Measurements from ENCODE around the gene KLHDC8B.

Gene KLHDC8B

GRCh38 chr3:49164983-49165720 is 6.2 kb upstream of the KLHDC8B start:
- Mint-ChIP-seq H3K9me3 (no peaks in the 10 kb centered on the region), H3K36me3 (ENCODE audit: insufficient read depth) (peaks cover 27% of the 10 kb centered on the region), H3K4me3 (peak overlapping the region; percentile 97 to 99), H3K27ac (peak overlapping the region; percentile 96 to 97), H3K4me1 (ENCODE audit: low read depth in 2 of 2) (peaks cover 15 to 28% of the 10 kb centered on the region in 2 donors), H3K27me3 (no peaks in the 10 kb centered on the region)
- DNase-seq: no peak
- no peak for ATAC-seq (replicated peaks)

GRCh38 chr3:49165771-49166751 is 5.3 kb upstream of the KLHDC8B start, which contains the start of gene CCDC71:
TSS of gene CCDC71 (minus strand) at chr3:49166331. CDS start at chr3:49164208, 2,123 bp downstream.
- Mint-ChIP-seq H3K36me3 (ENCODE audit: insufficient read depth) (peaks cover 26% of the 10 kb centered on the region), H3K9me3 (no peaks in the 10 kb centered on the region), H3K27ac (peak within 1 kb of the TSS; percentile 96 to 97), H3K4me1 (ENCODE audit: low read depth in 2 of 2) (peaks cover 18 to 30% of the 10 kb centered on the region in 2 donors), H3K4me3 (peak within 1 kb of the TSS; percentile 97 to 99), H3K27me3 (no peaks in the 10 kb centered on the region)
- peak; percentile 62 to 70 (median 64) for DNase-seq
- peak; percentile 83 for ATAC-seq (replicated peaks)

GRCh38 chr3:49166752-49167556 is 4.4 kb upstream of the KLHDC8B start:
- Mint-ChIP-seq H3K4me3 (peak overlapping the region; percentile 97 to 99), H3K27ac (peak overlapping the region; percentile 96 to 97), H3K36me3 (ENCODE audit: insufficient read depth) (peaks cover 21% of the 10 kb centered on the region), H3K27me3 (no peaks in the 10 kb centered on the region), H3K4me1 (ENCODE audit: low read depth in 2 of 2) (peaks cover 21 to 31% of the 10 kb centered on the region in 2 donors), H3K9me3 (no peaks in the 10 kb centered on the region)
- ATAC-seq (replicated peaks) (no peak), DNase-seq (no peak)

- ATAC-seq (replicated peaks) (no peak), DNase-seq (no peak)
- H3K27me3 Mint-ChIP-seq: no peaks in the 10 kb centered on the region
- H3K9me3 Mint-ChIP-seq: no peaks in the 10 kb centered on the region
- peaks cover 5% of the 10 kb centered on the region for H3K36me3 Mint-ChIP-seq (ENCODE audit: insufficient read depth)
- H3K4me1 Mint-ChIP-seq (ENCODE audit: low read depth in 2 of 2): peaks cover 9 to 13% of the 10 kb centered on the region in 2 donors
- peak overlapping the region; percentile 10 to 58 for H3K27ac Mint-ChIP-seq
- peak overlapping the region; percentile 81 to 83 for H3K4me3 Mint-ChIP-seq
Measured at GRCh38 chr3:49170744-49171118, 667 bp upstream of the KLHDC8B start.

GRCh38 chr3:49171775-49172500 is 540 bp downstream of the KLHDC8B start:
- no peak for DNase-seq
- Mint-ChIP-seq H3K27ac (no peak overlapping the region), H3K27me3 (no peaks in the 10 kb centered on the region), H3K4me1 (ENCODE audit: low read depth in 2 of 2) (peaks cover 7 to 9% of the 10 kb centered on the region in 2 donors), H3K36me3 (ENCODE audit: insufficient read depth) (no peaks in the 10 kb centered on the region), H3K9me3 (no peaks in the 10 kb centered on the region), H3K4me3 (peak overlapping the region; percentile 81 to 83)
- ATAC-seq (replicated peaks): no peak

GRCh38 chr3:49172551-49173041 is 1.2 kb downstream of the KLHDC8B start:
- Mint-ChIP-seq H3K27me3 (peaks cover 0 to 5% of the 10 kb centered on the region in 2 donors), H3K4me3 (peak overlapping the region in 1 of 2 donors; percentile 83), H3K36me3 (ENCODE audit: insufficient read depth) (no peaks in the 10 kb centered on the region)

DNA sequence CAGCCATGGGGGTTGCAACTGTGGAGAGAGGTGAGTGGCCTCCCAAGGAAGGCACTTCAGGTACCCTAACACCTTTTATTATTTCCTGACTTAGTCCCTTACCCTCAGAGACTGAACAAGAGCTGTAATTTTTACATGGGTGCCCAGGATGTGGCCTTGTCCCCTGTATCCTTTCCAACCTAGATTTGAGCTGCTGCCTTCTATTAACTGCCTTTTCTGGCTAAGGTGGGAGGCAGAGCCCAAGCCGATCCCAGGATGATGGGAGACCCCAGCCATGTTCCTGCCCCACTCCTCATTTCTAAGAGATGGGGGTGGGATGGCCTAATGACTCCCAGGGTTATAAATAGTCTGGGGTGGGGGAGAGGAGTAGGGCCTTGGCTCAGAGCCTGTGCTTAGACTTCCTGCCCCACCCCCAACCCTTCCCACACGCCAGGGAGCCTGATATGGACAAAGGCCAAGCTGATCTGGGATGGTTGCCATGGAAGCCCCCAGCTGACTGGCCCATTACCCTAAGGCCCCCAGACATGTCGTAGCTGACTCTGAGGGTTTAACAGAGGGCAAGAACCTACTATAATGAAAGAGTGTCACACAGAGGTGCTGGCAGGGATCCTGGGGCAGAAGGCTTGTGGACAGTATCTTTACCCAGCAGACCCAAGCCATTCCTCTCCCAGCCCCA is 1.9 kb downstream of the KLHDC8B start:
- ATAC-seq (replicated peaks) (no peak), DNase-seq (no peak)
- no peak overlapping the region for H3K4me3 Mint-ChIP-seq
- H3K27ac Mint-ChIP-seq: no peak overlapping the region
- H3K27me3 Mint-ChIP-seq: peaks cover 0 to 12% of the 10 kb centered on the region in 2 donors
- peaks cover 7 to 9% of the 10 kb centered on the region in 2 donors for H3K4me1 Mint-ChIP-seq (ENCODE audit: low read depth in 2 of 2)
- H3K9me3 Mint-ChIP-seq: no peaks in the 10 kb centered on the region
- no peaks in the 10 kb centered on the region for H3K36me3 Mint-ChIP-seq (ENCODE audit: insufficient read depth)

More at GRCh38 chr3:49172551-49173041, 1.2 kb downstream of the KLHDC8B start:
- no peak overlapping the region for H3K27ac Mint-ChIP-seq
- H3K4me1 Mint-ChIP-seq (ENCODE audit: low read depth in 2 of 2): peaks cover 7 to 9% of the 10 kb centered on the region in 2 donors
- no peaks in the 10 kb centered on the region for H3K9me3 Mint-ChIP-seq
- DNase-seq (no peak), ATAC-seq (replicated peaks) (no peak)

GRCh38 chr3:49173792-49174170 is 2.4 kb downstream of the KLHDC8B start:
- DNase-seq: no peak
- H3K4me1 Mint-ChIP-seq (ENCODE audit: low read depth in 2 of 2): peaks cover 7 to 9% of the 10 kb centered on the region in 2 donors
- no peaks in the 10 kb centered on the region for H3K36me3 Mint-ChIP-seq (ENCODE audit: insufficient read depth)
- no peak overlapping the region for H3K27ac Mint-ChIP-seq
- peaks cover 5 to 17% of the 10 kb centered on the region in 2 donors for H3K27me3 Mint-ChIP-seq
- H3K9me3 Mint-ChIP-seq: no peaks in the 10 kb centered on the region
- ATAC-seq (replicated peaks): no peak
- no peak overlapping the region for H3K4me3 Mint-ChIP-seq

DNA sequence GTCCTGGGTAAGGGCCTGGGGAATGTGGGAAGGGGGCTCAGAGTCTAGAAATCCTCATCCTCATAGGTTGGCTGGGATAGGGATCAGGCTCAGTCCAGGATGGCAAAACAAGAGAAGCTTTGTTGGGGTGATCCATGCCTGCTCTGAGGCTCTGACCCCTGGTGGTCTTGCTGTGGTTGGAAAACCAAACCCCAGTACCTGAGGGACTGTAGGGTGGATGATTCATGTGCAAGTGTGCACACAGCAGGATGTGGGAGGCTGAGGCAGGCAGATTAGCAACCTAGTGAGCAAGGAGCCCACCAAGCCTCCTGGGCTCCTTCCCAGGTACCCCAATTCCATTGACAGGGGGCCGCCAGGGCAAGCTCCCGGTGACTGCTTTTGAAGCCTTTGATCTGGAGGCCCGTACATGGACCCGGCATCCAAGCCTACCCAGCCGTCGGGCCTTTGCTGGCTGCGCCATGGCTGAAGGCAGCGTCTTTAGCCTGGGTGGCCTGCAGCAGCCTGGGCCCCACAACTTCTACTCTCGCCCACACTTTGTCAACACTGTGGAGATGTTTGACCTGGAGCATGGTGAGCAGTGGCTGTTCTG is 3.1 kb downstream of the KLHDC8B start:
- DNase-seq: no peak
- Mint-ChIP-seq H3K27ac (no peak overlapping the region), H3K36me3 (ENCODE audit: insufficient read depth) (no peaks in the 10 kb centered on the region), H3K4me1 (ENCODE audit: low read depth in 2 of 2) (peaks cover 7 to 9% of the 10 kb centered on the region in 2 donors), H3K9me3 (no peaks in the 10 kb centered on the region), H3K4me3 (no peak overlapping the region), H3K27me3 (peaks cover 12 to 24% of the 10 kb centered on the region in 2 donors)
- ATAC-seq (replicated peaks): no peak

DNA sequence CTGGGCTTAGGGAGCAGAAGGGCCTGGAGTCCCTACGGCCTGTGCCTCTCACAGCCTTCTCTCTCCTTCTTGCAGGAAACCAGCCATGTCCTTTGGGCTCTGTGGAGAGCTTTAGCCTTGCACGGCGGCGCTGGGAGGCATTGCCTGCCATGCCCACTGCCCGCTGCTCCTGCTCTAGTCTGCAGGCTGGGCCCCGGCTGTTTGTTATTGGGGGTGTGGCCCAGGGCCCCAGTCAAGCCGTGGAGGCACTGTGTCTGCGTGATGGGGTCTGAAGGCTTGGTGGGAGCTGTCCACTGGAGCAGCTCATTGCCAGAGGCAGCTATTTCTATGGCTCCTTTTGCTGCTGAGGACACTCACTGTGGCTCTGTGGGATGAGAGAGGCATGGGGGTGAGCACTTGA is 4.1 kb downstream of the KLHDC8B start:
- no peak for ATAC-seq (replicated peaks)
- no peak overlapping the region for H3K27ac Mint-ChIP-seq

DNA sequence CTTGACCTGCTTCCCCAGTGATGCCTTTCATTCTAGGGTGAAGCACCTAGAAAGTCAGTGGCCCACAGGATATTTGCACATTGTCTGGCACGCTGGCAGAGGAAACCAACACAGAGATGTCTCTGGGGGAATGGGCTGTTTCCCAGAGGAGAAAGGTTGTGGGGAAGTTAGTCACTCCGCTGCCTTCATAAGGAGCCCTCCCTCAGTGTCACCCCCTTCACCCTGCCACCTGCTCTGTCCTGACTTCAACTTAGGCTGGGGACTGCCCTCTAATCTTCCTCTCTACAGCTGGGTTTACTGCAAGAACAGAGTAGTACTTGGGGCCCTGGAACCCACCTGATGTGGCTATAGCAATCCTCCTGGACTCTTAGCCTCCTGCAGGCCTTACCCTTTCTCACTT is 5.7 kb downstream of the KLHDC8B start:
- Mint-ChIP-seq H3K27me3 (peaks cover 24 to 39% of the 10 kb centered on the region in 2 donors), H3K4me1 (ENCODE audit: low read depth in 2 of 2) (peaks cover under 1 to 5% of the 10 kb centered on the region in 2 donors), H3K4me3 (no peak overlapping the region), H3K9me3 (no peaks in the 10 kb centered on the region), H3K27ac (no peak overlapping the region), H3K36me3 (ENCODE audit: insufficient read depth) (no peaks in the 10 kb centered on the region)
- no peak for DNase-seq
- ATAC-seq (replicated peaks): no peak

More for the DNA sequence above, 4.1 kb downstream of the KLHDC8B start:
- no peak for DNase-seq
- Mint-ChIP-seq H3K4me1 (ENCODE audit: low read depth in 2 of 2) (peaks cover 7 to 9% of the 10 kb centered on the region in 2 donors), H3K36me3 (ENCODE audit: insufficient read depth) (no peaks in the 10 kb centered on the region), H3K9me3 (no peaks in the 10 kb centered on the region), H3K27me3 (peaks cover 15 to 29% of the 10 kb centered on the region in 2 donors), H3K4me3 (no peak overlapping the region)
